ENCODE results near the gene ZNF217.
"Not testable (repeated sequence)": the region's sequence is repeated elsewhere in the genome, so short reads cannot be mapped to it uniquely, and the experiment has no call there.

The ZNF217 gene

DNA sequence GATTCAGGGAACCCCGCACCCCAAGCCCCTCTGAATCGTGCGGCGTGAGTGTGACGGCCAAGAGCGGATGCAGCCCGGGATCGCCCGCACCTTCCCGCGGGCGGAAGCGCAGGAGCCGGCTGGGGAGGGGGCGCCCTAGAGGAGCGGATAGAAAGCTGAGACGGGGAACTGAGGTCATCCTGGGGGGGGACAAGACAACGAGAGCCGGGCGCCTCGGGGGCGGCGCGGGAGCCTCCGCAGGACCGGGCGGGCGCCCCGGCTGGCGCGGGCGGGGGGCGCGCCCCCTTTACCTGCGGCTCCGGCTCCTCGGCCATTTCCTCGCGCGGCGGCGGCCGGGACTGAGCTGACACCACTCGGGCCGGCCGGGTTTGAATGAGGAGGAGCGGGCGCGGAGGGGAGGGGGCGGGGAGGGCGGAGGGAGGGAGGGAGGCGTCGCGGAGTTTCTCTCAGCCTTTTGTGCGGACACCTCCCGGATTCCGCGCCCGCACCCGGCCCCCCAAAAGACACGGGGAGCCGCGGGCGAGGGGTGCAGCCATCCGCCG is at the start of gene ZNF217:
TSS of gene ZNF217 (minus strand) at position 374 of the 542 bp plus-strand sequence. CDS start 11,013 bp downstream, outside the sequence.
- peak in 1 of 2 donors; percentile 39 for DNase-seq (ENCODE audit: low read depth in 2 of 2, low spot score in 1 of 2)

GRCh38 chr20:53643031-53643832 is 49.6 kb upstream of the ZNF217 start:
- DNase-seq (ENCODE audit: low read depth in 2 of 2, low spot score in 1 of 2) = peak; percentile 13 to 28

GRCh38 chr20:53642196-53643030 is 48.8 kb upstream of the ZNF217 start:
- DNase-seq (ENCODE audit: low read depth in 2 of 2, low spot score in 1 of 2) = no peak

DNA sequence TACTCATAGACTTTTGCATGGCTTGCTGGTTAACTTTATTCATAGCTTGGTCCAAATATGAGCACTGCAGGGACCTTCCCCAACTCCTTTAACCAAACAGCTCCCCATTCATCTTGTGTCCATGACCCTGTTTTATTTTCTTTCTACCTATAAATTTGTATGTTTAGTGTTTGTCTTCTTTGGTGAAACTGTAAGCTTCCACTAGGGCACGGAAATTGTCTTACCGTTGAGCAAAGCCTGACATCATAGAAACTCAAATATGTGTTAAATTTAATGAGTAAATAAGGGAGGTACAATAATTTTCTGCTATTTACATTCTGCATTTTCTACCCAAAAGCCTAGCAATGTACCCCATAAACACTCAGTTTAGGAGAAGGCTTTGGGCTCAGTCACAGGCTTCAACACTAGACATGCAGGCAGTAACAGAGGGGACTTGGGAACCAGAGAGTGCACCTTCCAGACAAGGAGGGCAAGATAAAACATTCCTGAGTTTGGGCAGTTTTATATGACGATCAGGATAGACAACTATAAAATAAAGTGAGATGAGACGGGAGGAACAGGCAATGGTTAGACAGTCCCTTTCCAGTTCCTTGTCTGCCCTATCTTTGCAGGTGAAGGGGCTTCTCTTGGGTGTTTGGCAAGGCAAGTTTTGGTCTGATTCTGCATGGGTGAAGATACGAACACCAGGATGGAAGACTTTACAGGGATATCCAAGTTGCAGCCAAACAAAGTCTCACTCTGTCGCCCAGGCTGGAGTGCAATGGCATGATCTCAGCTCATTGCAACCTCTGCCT is 46.2 kb upstream of the ZNF217 start:
- no peak for DNase-seq (ENCODE audit: low read depth in 2 of 2, low spot score in 1 of 2)

GRCh38 chr20:53639128-53639527 is 45.5 kb upstream of the ZNF217 start:
- DNase-seq (ENCODE audit: low read depth in 2 of 2, low spot score in 1 of 2) = no peak

GRCh38 chr20:53637310-53637709 is 43.7 kb upstream of the ZNF217 start:
- DNase-seq (ENCODE audit: low read depth in 2 of 2, low spot score in 1 of 2) = not testable (repeated sequence)

DNA sequence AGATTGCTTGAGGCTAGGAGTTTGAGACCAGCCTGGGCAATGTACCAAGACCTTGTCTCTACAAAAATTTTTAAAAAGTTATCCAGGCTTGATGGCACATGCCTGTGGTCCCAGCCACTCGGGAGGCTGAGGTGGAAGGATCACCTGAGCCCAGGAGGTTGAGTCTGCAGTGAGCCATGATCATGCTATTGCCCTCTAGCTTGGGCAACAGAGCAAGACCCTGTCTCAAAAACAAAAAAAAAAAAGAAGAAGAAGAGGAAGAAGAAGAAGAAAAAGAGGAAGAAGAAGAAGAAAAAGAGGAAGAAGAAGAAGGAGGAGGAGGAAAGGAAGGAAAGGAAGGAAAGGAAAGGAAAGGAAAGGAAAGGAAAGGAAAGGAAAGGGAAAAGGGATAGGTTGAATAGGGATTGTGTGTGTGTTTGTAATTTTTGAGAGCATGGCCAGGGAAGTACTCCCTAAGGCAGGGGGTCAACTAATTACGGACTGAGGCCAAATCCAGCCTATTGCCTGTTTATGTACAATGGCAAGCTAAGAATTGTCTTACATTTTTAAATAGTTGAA is 43.0 kb upstream of the ZNF217 start:
- no peak for DNase-seq (ENCODE audit: low read depth in 2 of 2, low spot score in 1 of 2)

- no peak for DNase-seq (ENCODE audit: low read depth in 2 of 2, low spot score in 1 of 2)
These were observed 41.6 kb upstream of the ZNF217 start for GRCh38 chr20:53635221-53635620.

GRCh38 chr20:53631909-53632662 is 38.4 kb upstream of the ZNF217 start:
- no peak for DNase-seq (ENCODE audit: low read depth in 2 of 2, low spot score in 1 of 2)

GRCh38 chr20:53629436-53629835 is 35.8 kb upstream of the ZNF217 start:
- DNase-seq (ENCODE audit: low read depth in 2 of 2, low spot score in 1 of 2) = no peak

- not testable (repeated sequence) for DNase-seq (ENCODE audit: low read depth in 2 of 2, low spot score in 1 of 2)
These were observed 35.1 kb upstream of the ZNF217 start for GRCh38 chr20:53628758-53629157.

DNA sequence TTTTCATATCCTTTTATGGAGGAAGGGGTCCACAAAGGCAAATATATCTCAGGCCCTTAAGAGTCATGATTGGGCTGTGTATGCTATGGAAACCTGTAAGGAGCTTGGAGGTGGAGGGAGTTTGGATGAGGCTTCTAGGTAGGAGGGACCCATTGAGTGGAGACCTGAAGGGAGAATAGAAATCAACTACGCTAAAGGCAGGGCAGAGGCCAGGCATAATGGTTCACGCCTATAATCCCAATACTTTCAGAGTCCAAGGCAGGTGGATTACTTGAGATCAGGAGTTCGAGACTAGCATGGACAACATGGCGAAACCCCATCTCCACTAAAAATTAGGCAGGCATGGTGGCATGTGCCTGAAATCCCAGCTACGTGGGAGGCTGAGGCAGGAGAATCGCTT is 34.4 kb upstream of the ZNF217 start:
- DNase-seq (ENCODE audit: low read depth in 2 of 2, low spot score in 1 of 2) = no peak

DNA sequence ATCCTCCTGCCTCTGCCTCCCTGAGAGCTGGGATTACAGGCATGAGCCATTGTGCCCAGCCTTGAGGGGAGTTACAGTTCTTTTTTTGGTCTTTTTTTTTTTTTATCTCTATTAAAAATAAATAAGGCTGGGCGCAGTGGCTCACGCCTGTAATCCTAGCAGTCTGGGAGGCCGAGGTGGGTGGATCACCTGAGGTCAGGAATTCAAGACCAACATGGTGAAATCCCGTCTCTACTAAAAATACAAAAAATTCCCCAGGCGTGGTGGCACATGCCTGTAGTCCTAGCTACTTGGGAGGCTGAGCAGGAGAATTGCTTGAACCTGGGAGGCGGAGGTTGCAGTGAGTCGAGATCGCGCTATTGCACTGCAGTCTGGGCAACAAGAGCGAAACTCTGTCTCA is 33.4 kb upstream of the ZNF217 start:
- DNase-seq (ENCODE audit: low read depth in 2 of 2, low spot score in 1 of 2) = not testable (repeated sequence)

DNA sequence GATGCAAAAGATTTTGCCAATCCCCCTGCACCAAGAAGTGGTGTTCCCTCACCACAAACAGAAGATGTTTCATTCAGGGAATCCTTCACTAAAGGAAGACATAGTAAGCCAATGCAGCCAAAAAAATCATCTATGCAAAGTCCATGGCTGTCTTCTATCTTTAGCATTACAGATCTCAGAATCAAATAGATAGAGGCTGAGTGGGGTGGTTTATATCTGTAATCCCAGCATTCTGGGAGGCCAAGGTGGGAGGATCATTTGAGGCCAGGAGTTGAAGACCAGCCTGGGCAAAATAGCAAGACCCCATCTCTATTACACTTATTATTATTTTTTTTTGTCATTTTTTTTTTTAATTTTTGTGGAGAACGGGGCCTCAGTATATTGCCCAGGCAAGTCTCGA is 32.9 kb upstream of the ZNF217 start:
- no peak for DNase-seq (ENCODE audit: low read depth in 2 of 2, low spot score in 1 of 2)

DNA sequence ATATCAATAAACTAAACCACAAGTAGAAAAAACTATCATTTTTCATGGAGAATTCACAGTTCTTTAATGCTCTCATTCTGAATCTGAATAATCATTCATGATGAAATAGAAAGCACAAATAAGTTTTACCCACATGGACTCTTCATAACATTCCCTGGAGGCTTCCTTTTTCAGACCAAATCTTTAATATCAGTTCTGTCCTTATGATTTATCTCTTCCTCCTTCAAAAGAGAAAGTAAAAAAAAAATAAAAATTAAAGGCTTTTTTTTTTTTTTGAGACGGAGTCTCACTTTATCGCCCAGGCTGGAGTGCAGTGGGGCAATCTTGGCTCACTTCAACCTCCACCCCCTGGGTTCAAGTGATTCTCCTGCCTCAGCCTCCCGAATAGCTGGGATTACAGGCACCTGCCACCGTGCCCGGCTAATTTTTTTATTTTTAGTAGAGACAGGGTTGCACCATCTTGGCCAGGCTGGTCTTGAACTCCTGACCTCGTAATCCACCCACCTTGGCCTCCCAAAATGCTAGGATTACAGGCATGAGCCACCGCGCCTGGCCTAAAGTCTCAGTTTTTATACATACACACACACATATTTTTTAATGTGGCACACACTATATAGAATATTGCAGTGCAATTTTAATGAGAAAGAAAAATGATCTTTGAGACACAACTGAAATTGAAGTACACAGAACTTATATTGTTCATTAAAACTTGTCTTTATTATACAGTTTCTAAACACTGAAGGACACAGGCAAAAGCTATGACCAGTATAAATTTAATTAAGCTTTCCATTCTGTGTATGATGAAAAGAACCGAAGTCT is 31.9 kb upstream of the ZNF217 start:
- DNase-seq (ENCODE audit: low read depth in 2 of 2, low spot score in 1 of 2) = no peak

DNA sequence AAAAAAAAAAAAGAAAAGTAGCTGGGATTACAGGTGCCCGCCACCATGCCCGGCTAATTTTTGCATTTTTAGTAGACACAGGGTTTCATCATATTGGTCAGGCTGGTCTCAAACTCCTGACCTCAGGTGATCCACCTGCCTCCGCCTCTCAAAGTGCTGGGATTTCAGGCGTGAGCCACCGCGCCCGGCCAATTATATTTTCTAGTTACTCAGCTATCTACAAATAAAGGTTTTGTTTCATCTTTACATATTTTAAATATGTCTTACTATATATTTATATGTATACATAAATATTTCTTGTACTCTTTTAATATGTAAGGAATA is 31.2 kb upstream of the ZNF217 start:
- not testable (repeated sequence) for DNase-seq (ENCODE audit: low read depth in 2 of 2, low spot score in 1 of 2)

DNA sequence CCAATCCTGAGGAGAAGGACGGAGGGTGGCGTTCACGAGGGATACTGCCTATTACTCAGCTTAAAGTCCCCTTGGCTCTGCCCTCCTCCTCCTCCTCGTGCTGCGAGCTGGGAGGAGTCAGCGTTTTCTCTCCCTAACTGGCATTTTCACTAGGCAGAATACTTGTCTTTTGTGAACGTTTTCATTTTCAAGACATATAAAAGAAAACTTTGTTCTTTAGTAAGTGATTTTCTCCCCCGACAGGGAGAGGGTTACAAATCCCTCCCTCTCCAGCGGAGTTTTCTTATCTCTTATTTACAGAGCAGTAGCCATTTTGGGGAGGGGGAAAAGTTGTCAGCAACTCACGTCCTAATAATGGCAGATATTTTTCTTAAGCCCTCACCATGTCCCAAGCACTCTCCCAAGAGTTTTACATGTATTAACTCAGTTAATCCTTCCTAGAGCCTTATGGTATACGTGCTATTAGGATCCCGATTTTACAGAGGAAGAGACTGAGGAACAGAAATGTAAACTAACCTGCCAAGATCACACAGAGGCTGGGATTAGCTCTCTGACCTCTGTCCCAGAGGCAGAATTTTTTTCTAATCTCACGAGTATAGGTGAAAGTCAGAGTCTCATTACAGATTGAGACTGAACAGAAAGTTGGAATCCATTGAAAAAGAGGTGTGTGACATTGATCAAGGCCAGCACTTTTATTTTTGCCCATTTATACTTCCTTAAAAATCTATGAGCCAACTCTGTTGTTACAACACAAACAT is 30.0 kb upstream of the ZNF217 start:
- DNase-seq (ENCODE audit: low read depth in 2 of 2, low spot score in 1 of 2) = no peak

DNA sequence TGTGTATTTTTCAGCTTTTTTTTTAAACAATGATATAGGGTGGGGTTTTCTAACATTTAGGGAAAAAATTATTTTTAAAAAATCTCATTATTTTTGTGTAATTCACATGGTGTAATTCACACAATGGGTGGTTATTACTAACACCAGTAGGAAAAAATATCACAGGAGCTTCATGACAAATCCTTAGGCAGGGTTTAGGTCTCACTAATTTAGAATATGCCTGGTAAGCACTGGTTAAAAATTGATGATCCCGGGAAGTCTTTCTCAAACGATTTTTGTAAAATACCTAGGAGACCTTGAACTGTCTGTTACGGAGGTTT is 29.5 kb upstream of the ZNF217 start:
- no peak for DNase-seq (ENCODE audit: low read depth in 2 of 2, low spot score in 1 of 2)
